Nephron (organoid): Measurements from ENCODE around the gene IL24.
"Not testable (repeated sequence)": the region's sequence is repeated elsewhere in the genome, so short reads cannot be mapped to it uniquely, and the experiment has no call there.

Experiments
- H3K27ac Mint-ChIP-seq, 3 experiments: 2 replicates each; pipeline ENCODE4 v1.8.0; 2020; ENCODE audit warnings: mixed read lengths in 3 of 3, mild to moderate bottlenecking in 2 of 3, moderate library complexity in 1 of 3
- H3K27me3 Mint-ChIP-seq: 2 replicates; pipeline ENCODE4 v1.8.0; 2021; ENCODE audit warnings: low read depth, mild to moderate bottlenecking, moderate library complexity, mixed read lengths
- H3K36me3 Mint-ChIP-seq: 2 replicates; pipeline ENCODE4 v1.8.0; 2020; ENCODE audit warnings: low read depth, mixed read lengths
- H3K4me1 Mint-ChIP-seq: 2 replicates; pipeline ENCODE4 v1.8.0; 2020; ENCODE audit warnings: mixed read lengths
- H3K4me3 Mint-ChIP-seq, 3 experiments: 2 replicates each; pipeline ENCODE4 v1.8.0; 2020; ENCODE audit warnings: mild to moderate bottlenecking in 3 of 3, mixed read lengths in 3 of 3, moderate library complexity in 2 of 3
- H3K9me3 Mint-ChIP-seq: 2 replicates; pipeline ENCODE4 v1.8.0; 2020; ENCODE audit warnings: mixed read lengths
- CTCF ChIP-seq, 3 experiments: fragments of 200-600 bp; sonication (generic); IDR thresholded peaks; one replicate each; pipeline ENCODE4 v1.5.0; 2021; ENCODE audit warnings: antibody characterized with exemption in 3 of 3; ENCODE audit not compliant: unreplicated experiment in 3 of 3

The IL24 gene

GRCh38 chr1:206921772-206922265 is 24.6 kb downstream of the IL24 start, which contains the start of gene FCMR:
Gene FCMR (minus strand): TSS chr1:206921941. CDS start chr1:206921854, 87 bp downstream.
- H3K4me3 Mint-ChIP-seq, result no peak within 1 kb of the TSS
- TF ChIP-seq CTCF (IDR thresholded peaks at IDR 0.05; ENCODE audit: unreplicated experiment in 3 of 3), result no peak
- H3K27me3 Mint-ChIP-seq, result peaks cover 7% of the 10 kb centered on the region
- no peaks in the 10 kb centered on the region for H3K4me1 Mint-ChIP-seq
- no peak within 1 kb of the TSS for H3K27ac Mint-ChIP-seq
- no peaks in the 10 kb centered on the region for H3K36me3 Mint-ChIP-seq
- H3K9me3 Mint-ChIP-seq, result no peaks in the 10 kb centered on the region

- no peak for TF ChIP-seq CTCF (IDR thresholded peaks at IDR 0.05; ENCODE audit: unreplicated experiment in 3 of 3)
- Mint-ChIP-seq H3K27me3 (peaks cover 4% of the 10 kb centered on the region), H3K4me3 (no peak overlapping the region), H3K27ac (no peak overlapping the region), H3K4me1 (no peaks in the 10 kb centered on the region), H3K9me3 (no peaks in the 10 kb centered on the region), H3K36me3 (no peaks in the 10 kb centered on the region)
Measured at GRCh38 chr1:206922524-206922923, 25.3 kb downstream of the IL24 start.

GRCh38 chr1:206923009-206923960 is 26.0 kb downstream of the IL24 start:
- Mint-ChIP-seq H3K4me3 (no peak overlapping the region), H3K27ac (no peak overlapping the region), H3K4me1 (no peaks in the 10 kb centered on the region), H3K9me3 (no peaks in the 10 kb centered on the region), H3K27me3 (no peaks in the 10 kb centered on the region), H3K36me3 (no peaks in the 10 kb centered on the region)
- TF ChIP-seq CTCF (IDR thresholded peaks at IDR 0.05; ENCODE audit: unreplicated experiment in 3 of 3), result no peak

- not testable (repeated sequence) for H3K9me3 Mint-ChIP-seq, H3K4me1 Mint-ChIP-seq, H3K36me3 Mint-ChIP-seq, H3K4me3 Mint-ChIP-seq, H3K27ac Mint-ChIP-seq, H3K27me3 Mint-ChIP-seq
Measured at GRCh38 chr1:206923961-206924557, 26.8 kb downstream of the IL24 start.

- Mint-ChIP-seq H3K9me3 (no peaks in the 10 kb centered on the region), H3K4me1 (no peaks in the 10 kb centered on the region), H3K27ac (no peak overlapping the region), H3K36me3 (no peaks in the 10 kb centered on the region), H3K27me3 (no peaks in the 10 kb centered on the region), H3K4me3 (no peak overlapping the region)
- TF ChIP-seq CTCF (IDR thresholded peaks at IDR 0.05; ENCODE audit: unreplicated experiment in 3 of 3), result no peak
Measured at GRCh38 chr1:206924592-206925105, 27.4 kb downstream of the IL24 start.

GRCh38 chr1:206925106-206925736 is 28.0 kb downstream of the IL24 start:
- no peaks in the 10 kb centered on the region for H3K27me3 Mint-ChIP-seq
- no peak for TF ChIP-seq CTCF (IDR thresholded peaks at IDR 0.05; ENCODE audit: unreplicated experiment in 3 of 3)
- no peaks in the 10 kb centered on the region for H3K4me1 Mint-ChIP-seq
- no peak overlapping the region for H3K27ac Mint-ChIP-seq
- no peaks in the 10 kb centered on the region for H3K9me3 Mint-ChIP-seq
- no peaks in the 10 kb centered on the region for H3K36me3 Mint-ChIP-seq
- no peak overlapping the region for H3K4me3 Mint-ChIP-seq
